GM12891 (cell line): ENCODE results near the gene ADARB1.

ENCODE experiments used
- PAX5 ChIP-seq: IDR thresholded peaks from 2 replicates; pipeline ENCODE4 v1.6.1; 2011; ENCODE audit warnings: low read length, moderate library complexity, mild to moderate bottlenecking; ENCODE audit not compliant: insufficient read depth, severe bottlenecking
- POLR2A ChIP-seq: IDR thresholded peaks from 2 replicates; pipeline ENCODE4 v1.6.1; 2011; ENCODE audit warnings: low read depth, low read length, control low read depth
- POLR2AphosphoS5 ChIP-seq: IDR thresholded peaks from 2 replicates; pipeline ENCODE4 v1.6.1; 2011; ENCODE audit warnings: low read depth, low read length, control low read depth
- SPI1 ChIP-seq: IDR thresholded peaks from 2 replicates; pipeline ENCODE4 v1.6.1; 2011; ENCODE audit warnings: low read depth, low read length, control low read depth
- TAF1 ChIP-seq: IDR thresholded peaks from 2 replicates; pipeline ENCODE4 v1.6.1; 2011; ENCODE audit warnings: low read depth, low read length, control low read depth

DNA sequence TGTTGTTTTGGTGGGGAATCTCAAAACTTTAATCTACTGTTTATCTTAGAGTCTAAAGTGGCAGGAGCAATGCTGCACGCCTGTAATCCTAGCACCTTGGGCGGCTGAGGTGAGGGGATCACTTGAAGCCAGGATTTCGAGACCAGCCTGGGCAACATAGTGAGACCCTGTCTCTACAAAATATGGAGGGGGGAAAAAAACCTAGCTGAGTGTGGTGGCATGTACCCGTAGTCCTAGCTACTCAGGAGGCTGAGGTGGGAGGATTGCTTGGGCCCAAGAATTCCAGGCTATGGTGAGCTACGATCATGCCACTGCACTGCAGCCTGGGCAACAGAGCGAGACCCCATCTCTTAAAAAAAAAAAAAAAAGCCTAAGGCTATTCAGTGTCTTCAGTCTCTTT lies 175.2 kb downstream of the ADARB1 start:
- TF ChIP-seq POLR2A (no peak), POLR2AphosphoS5 (no peak), SPI1 (no peak), TAF1 (no peak), PAX5 (no peak)
